Cardiac muscle cell (in vitro differentiated cells and primary cell): ENCODE measurements around the gene INPP5F. TPM values are rescaled to one million over a fixed set of nuclear protein-coding genes. Genes with fewer than 3 reads are reported as not detected.
A peak's percentile ranks its signal among the peaks of the same experiment; 100 is the strongest.

Experiments used
- DNase-seq, 2 donors: peaks; one replicate each; pipeline versions ENCODE4 v3.0.0 to v3.0.0-alpha.2; 2010 to 2017; ENCODE audit warnings: low read depth in 1 of 2, low spot score in 1 of 2
- H3K27ac ChIP-seq: fragments of 200-600 bp; sonication (generic); 2 replicates; pipeline ENCODE4 v1.5.1; 2016
- H3K27me3 ChIP-seq: fragments of 200-600 bp; sonication (generic); 2 replicates; pipeline ENCODE4 v1.6.0; 2016; ENCODE audit warnings: control low read depth
- H3K36me3 ChIP-seq: fragments of 200-600 bp; sonication (generic); 2 replicates; pipeline ENCODE4 v1.5.1; 2016; ENCODE audit warnings: control low read depth
- H3K4me1 ChIP-seq: fragments of 200-600 bp; sonication (generic); 2 replicates; pipeline ENCODE4 v1.8.1; 2017; ENCODE audit warnings: low read depth, mild to moderate bottlenecking, mixed run types
- H3K4me3 ChIP-seq: fragments of 200-600 bp; sonication (generic); 2 replicates; pipeline ENCODE4 v1.5.1; 2016; ENCODE audit warnings: mild to moderate bottlenecking
- H3K9me3 ChIP-seq: fragments of 200-600 bp; sonication (generic); 2 replicates; pipeline ENCODE4 v1.5.1; 2017; ENCODE audit warnings: low read depth, mild to moderate bottlenecking, control low read depth
- CTCF ChIP-seq: IDR thresholded peaks from 2 replicates; pipeline ENCODE4 v1.5.1; 2012; ENCODE audit warnings: low read depth, mild to moderate bottlenecking, low read length
- polyA plus RNA-seq: library from polyadenylated mRNA; unstranded; fragments of >200 nt; fragmentation: Nextera tagmentation; extraction: Ambion mirVana; gene quantifications from 2 replicates; pipeline ENCODE4 v1.2.1, GENCODE V29; 2016
- total RNA-seq: library from RNA; depleted of rRNA; stranded (reverse); fragments of >200 nt; gene quantifications from 2 replicates; pipeline ENCODE4 v1.2.3, GENCODE V29; 2016

Gene INPP5F
- total and polyA plus RNA-seq, 2 experiments from 2014 or later: 10.2 to 15.7 TPM

GRCh38 chr10:119858063-119858462 lies 132.2 kb downstream of the INPP5F start:
- Histone ChIP-seq H3K36me3 (peaks cover 27% of the 10 kb centered on the region), H3K4me3 (no peak overlapping the region), H3K4me1 (no peaks in the 10 kb centered on the region), H3K27me3 (no peaks in the 10 kb centered on the region), H3K27ac (no peak overlapping the region), H3K9me3 (no peaks in the 10 kb centered on the region)
- no peak for DNase-seq
- TF ChIP-seq CTCF: no peak

GRCh38 chr10:119859420-119860258 lies 133.8 kb downstream of the INPP5F start:
- Histone ChIP-seq H3K27ac (no peak overlapping the region), H3K27me3 (no peaks in the 10 kb centered on the region), H3K9me3 (no peaks in the 10 kb centered on the region), H3K36me3 (peaks cover 22% of the 10 kb centered on the region), H3K4me1 (no peaks in the 10 kb centered on the region), H3K4me3 (no peak overlapping the region)
- TF ChIP-seq CTCF: peak; percentile 46
- peak; percentile 61 to 65 for DNase-seq

- Histone ChIP-seq H3K4me1 (no peaks in the 10 kb centered on the region), H3K36me3 (peaks cover 17% of the 10 kb centered on the region), H3K9me3 (no peaks in the 10 kb centered on the region), H3K27me3 (no peaks in the 10 kb centered on the region), H3K4me3 (no peak overlapping the region), H3K27ac (no peak overlapping the region)
- TF ChIP-seq CTCF: no peak
- no peak for DNase-seq
Measured at GRCh38 chr10:119860866-119861607, 135.2 kb downstream of the INPP5F start.

GRCh38 chr10:119862524-119862923 lies 136.7 kb downstream of the INPP5F start:
- DNase-seq: no peak
- no peaks in the 10 kb centered on the region for H3K27me3 ChIP-seq
- no peak overlapping the region for H3K27ac ChIP-seq
- H3K36me3 ChIP-seq: peaks cover 9% of the 10 kb centered on the region
- H3K4me1 ChIP-seq: no peaks in the 10 kb centered on the region
- no peak for TF ChIP-seq CTCF
- no peak overlapping the region for H3K4me3 ChIP-seq
- H3K9me3 ChIP-seq: no peaks in the 10 kb centered on the region

DNA sequence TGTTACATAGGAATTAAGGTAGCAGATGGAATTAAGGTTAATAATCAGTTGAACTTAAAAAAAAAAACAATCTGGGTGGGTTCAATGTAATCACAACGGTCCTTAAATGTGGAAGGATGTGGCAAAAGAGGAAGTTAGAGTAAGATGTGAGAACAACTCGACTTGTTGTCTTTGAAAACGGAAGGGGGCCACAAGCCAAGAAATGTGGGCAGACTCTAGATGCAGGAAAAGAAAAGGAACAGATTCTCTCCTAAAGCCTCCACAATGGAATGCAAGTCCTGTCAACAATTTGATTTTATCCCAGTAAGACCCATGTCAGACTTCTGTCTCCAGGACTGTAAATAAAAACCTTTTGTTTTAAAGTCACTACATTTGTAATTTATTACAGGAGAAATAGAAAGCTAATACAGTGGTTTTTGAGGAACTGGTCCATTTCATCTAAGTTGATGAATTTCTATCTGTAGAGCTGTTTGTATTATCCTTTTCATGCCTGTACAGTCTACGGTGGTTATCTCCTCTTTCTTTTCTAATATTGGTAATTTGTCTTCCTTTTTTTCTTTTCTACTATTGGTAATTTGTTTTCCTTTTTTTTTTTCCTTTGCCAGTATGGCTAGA lies 138.2 kb downstream of the INPP5F start:
- Histone ChIP-seq H3K27me3 (no peaks in the 10 kb centered on the region), H3K27ac (no peak overlapping the region), H3K4me3 (no peak overlapping the region), H3K36me3 (no peaks in the 10 kb centered on the region), H3K9me3 (no peaks in the 10 kb centered on the region), H3K4me1 (no peaks in the 10 kb centered on the region)
- peak in 1 of 2 donors; percentile 22 for DNase-seq
- TF ChIP-seq CTCF: no peak
